B cell (primary cell): ENCODE measurements around the gene CHN1. TPM values are rescaled to one million over a fixed set of nuclear protein-coding genes. Genes with fewer than 3 reads are reported as not detected.

Experiments used
- ATAC-seq: fragments of 200-7000 bp; cut with Tn5 transposase; one replicate; pipeline ENCODE4 v1.10.0; 2021; ENCODE audit warnings: low read depth, mild to moderate bottlenecking, moderate number of reproducible peaks, moderate library complexity
- CTCF ChIA-PET: fragments of 350-600 bp; sonication (Branson Sonifier 250); formaldehyde crosslinking; loops from one replicate; lab custom pipeline; 2021; ENCODE audit warnings: antibody characterized with exemption, inconsistent platforms; lab: Charles Lee
- POLR2A ChIA-PET: fragments of 350-600 bp; sonication (Branson Sonifier 250); formaldehyde crosslinking; loops from one replicate; lab custom pipeline; 2021; ENCODE audit warnings: antibody characterized with exemption; lab: Charles Lee
- DNase-seq: peaks from one replicate; pipeline ENCODE4 v3.0.0; 2013
- H2AFZ ChIP-seq: 2 replicates; pipeline ENCODE4 v1.6.1; 2012; ENCODE audit warnings: mild to moderate bottlenecking, low read depth, low read length; ENCODE audit not compliant: insufficient read depth, poor library complexity, severe bottlenecking
- H3K27ac ChIP-seq, 2 donors: 1 replicate in 1 of 2; 2 replicates in 1 of 2; pipeline ENCODE4 v1.5.1; 2012 to 2013; ENCODE audit warnings: low read length in 2 of 2, mild to moderate bottlenecking in 2 of 2, moderate library complexity in 1 of 2
- H3K27me3 ChIP-seq, 4 experiments: fragments of 200-600 bp in 1 of 4; sonication (generic) in 1 of 4; replicated peaks in 1 of 4; 1 replicate in 2 of 4; 2 replicates in 2 of 4; pipeline versions ENCODE4 v1.6.1 to v1.7.0; 2013 to 2016; ENCODE audit warnings: low read length in 3 of 4, mild to moderate bottlenecking in 2 of 4, mixed read lengths in 1 of 4, moderate library complexity in 1 of 4; ENCODE audit not compliant: insufficient read depth in 4 of 4, control insufficient read depth in 3 of 4; ENCODE audit errors: control extremely low read depth in 1 of 4
- H3K36me3 ChIP-seq, 2 experiments: replicated peaks in 1 of 2; 1 replicate in 1 of 2; 2 replicates in 1 of 2; pipeline versions ENCODE4 v1.6.1 to v1.7.1; 2013; ENCODE audit warnings: low read length in 1 of 2; ENCODE audit not compliant: insufficient read depth in 2 of 2, control insufficient read depth in 1 of 2; ENCODE audit errors: control extremely low read depth in 1 of 2, extremely low read depth in 1 of 2
- H3K4me1 ChIP-seq, 2 donors: fragments of 200-600 bp in 1 of 2; sonication (generic) in 1 of 2; 1 replicate in 1 of 2; 2 replicates in 1 of 2; pipeline versions ENCODE4 v1.5.1 to v1.6.1; 2013 to 2017; ENCODE audit warnings: low read length in 2 of 2; ENCODE audit not compliant: control insufficient read depth in 2 of 2, insufficient read depth in 2 of 2
- H3K4me2 ChIP-seq: replicated peaks from 2 replicates; pipeline ENCODE3; 2012; ENCODE audit warnings: mild to moderate bottlenecking, low read depth, low read length; ENCODE audit not compliant: poor library complexity, severe bottlenecking
- H3K4me3 ChIP-seq, 5 experiments: fragments of 200-600 bp in 1 of 5; sonication (generic) in 1 of 5; 1 replicate in 3 of 5; 2 replicates in 2 of 5; pipeline versions ENCODE4 v1.5.1 to v1.7.0; 2011 to 2016; ENCODE audit warnings: low read length in 4 of 5, mild to moderate bottlenecking in 4 of 5, low read depth in 2 of 5, control low read depth in 1 of 5, moderate library complexity in 1 of 5; ENCODE audit not compliant: insufficient read depth in 1 of 5; ENCODE audit errors: control extremely low read depth in 1 of 5, extremely low read depth in 1 of 5
- H3K79me2 ChIP-seq: fragments of 200-600 bp; sonication (generic); one replicate; pipeline ENCODE4 v1.6.0; 2016; ENCODE audit warnings: low read length; ENCODE audit not compliant: control insufficient read depth, insufficient read depth
- H3K9ac ChIP-seq: fragments of 200-600 bp; sonication (generic); 2 replicates; pipeline ENCODE4 v1.6.1; 2017; ENCODE audit warnings: mild to moderate bottlenecking, low read length, moderate library complexity
- H3K9me3 ChIP-seq, 3 donors: one replicate each; pipeline versions ENCODE4 v1.6.1 to v1.7.1; 2013; ENCODE audit warnings: low read length in 2 of 3; ENCODE audit not compliant: control insufficient read depth in 2 of 3, insufficient read depth in 1 of 3; ENCODE audit errors: control extremely low read depth in 1 of 3
- H4K20me1 ChIP-seq: 2 replicates; pipeline ENCODE4 v1.6.0; 2012; ENCODE audit warnings: mild to moderate bottlenecking, low read length; ENCODE audit not compliant: insufficient read depth, control insufficient read depth, poor library complexity, severe bottlenecking
- H3K27ac Mint-ChIP-seq: one replicate; pipeline ENCODE4 v1.8.0; 2021; ENCODE audit warnings: mixed read lengths
- H3K27me3 Mint-ChIP-seq: one replicate; pipeline ENCODE4 v1.8.0; 2021; ENCODE audit warnings: mixed read lengths
- H3K4me1 Mint-ChIP-seq: one replicate; pipeline ENCODE4 v1.8.0; 2021; ENCODE audit warnings: mixed read lengths
- H3K4me3 Mint-ChIP-seq: one replicate; pipeline ENCODE4 v1.8.0; 2021; ENCODE audit warnings: mixed read lengths
- H3K9me3 Mint-ChIP-seq: one replicate; pipeline ENCODE4 v1.8.0; 2022; ENCODE audit warnings: mixed read lengths; ENCODE audit not compliant: insufficient read depth
- EZH2 ChIP-seq: IDR thresholded peaks from 2 replicates; pipeline ENCODE4 v1.6.1; 2012; ENCODE audit warnings: borderline replicate concordance, low read depth, mild to moderate bottlenecking, moderate library complexity, low read length; ENCODE audit not compliant: insufficient read depth, poor library complexity, severe bottlenecking
- WGBS: methylation state at CpG from one replicate; pipeline ENCODE4 v1.1.5; 2013; ENCODE audit warnings: missing lambda C conversion rate; ENCODE audit not compliant: insufficient coverage; 5-methylcytosine and 5-hydroxymethylcytosine counted together
- intact Hi-C: fragments of 100-400 bp; cut with micrococcal nuclease; formaldehyde crosslinking; loops from one replicate; pipeline ENCODE4 v1.10.0; 2022
- polyA plus RNA-seq: library from polyadenylated mRNA; depleted of rRNA; stranded (reverse); fragments of >200 nt; gene quantifications from 2 replicates; pipeline ENCODE4 v1.2.3, GENCODE V29; 2012
- total RNA-seq, 2 donors: library from RNA; stranded (reverse); fragments of 120-200 nt in 1 of 2; gene quantifications; 1 replicate in 1 of 2; 2 replicates in 1 of 2; pipeline versions ENCODE4 v1.2.3 to v1.2.4, GENCODE V29; 2013 to 2022
- TF ChIP-seq, protein P1 (sequence below): fragments of 200-600 bp; IDR thresholded peaks from one replicate; pipeline ENCODE4 v1.8.0; 2022; ENCODE audit warnings: antibody characterized with exemption, mild to moderate bottlenecking

The CHN1 gene
- total and polyA plus RNA-seq, 2 donors (not counting 1 experiment from before 2014, with no cell fraction given), result 0.79 to 1.4 TPM

DNA sequence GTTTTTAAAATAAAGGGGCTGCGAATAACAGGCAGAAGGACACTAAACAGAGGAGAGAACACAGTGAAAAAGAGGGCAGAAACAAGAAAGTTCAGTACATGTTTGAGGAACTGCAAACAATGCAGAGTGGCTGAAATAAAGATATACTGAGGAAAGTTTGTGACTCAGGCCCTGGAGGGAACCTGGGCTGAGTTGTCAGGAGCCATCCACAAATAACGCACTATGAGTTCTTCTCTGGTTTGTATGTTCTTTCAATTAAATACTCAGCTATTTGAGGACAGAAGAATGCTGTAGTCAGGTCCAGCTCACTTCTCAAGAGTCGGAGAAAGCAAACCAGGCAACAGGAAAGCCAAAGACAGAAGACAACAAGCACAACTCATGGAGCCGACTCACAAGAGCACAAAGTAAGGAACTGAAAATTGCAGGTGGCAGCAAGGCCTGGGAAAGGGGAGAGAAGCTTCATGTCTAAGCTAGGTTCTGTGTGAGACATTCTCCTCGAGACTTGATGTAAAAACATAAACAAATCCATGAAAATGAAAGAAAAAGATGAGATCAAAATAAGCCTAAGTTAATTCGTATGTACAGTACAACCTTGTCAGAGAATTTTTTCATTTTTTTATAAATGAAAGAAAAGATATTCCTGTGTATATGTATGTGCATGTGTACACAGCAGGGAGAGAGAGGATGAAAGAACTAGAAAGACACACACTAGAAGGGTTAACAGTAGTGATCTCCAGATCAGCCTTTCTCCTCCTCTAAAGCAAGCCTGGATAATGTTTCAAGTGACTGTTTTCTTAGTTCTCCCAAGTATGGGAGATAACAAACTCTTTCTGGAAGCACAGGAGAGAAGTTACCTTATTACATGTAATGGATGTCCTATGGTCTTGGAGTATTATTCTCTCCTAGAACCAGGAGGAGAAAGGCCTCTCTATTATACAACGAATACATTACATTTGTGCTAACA, 41.5 kb downstream of the CHN1 start:
- WGBS, result 100% methylated on average over 1 of the region's 7 CpGs
- no peak for TF ChIP-seq EZH2
- TF ChIP-seq, protein P1, sequence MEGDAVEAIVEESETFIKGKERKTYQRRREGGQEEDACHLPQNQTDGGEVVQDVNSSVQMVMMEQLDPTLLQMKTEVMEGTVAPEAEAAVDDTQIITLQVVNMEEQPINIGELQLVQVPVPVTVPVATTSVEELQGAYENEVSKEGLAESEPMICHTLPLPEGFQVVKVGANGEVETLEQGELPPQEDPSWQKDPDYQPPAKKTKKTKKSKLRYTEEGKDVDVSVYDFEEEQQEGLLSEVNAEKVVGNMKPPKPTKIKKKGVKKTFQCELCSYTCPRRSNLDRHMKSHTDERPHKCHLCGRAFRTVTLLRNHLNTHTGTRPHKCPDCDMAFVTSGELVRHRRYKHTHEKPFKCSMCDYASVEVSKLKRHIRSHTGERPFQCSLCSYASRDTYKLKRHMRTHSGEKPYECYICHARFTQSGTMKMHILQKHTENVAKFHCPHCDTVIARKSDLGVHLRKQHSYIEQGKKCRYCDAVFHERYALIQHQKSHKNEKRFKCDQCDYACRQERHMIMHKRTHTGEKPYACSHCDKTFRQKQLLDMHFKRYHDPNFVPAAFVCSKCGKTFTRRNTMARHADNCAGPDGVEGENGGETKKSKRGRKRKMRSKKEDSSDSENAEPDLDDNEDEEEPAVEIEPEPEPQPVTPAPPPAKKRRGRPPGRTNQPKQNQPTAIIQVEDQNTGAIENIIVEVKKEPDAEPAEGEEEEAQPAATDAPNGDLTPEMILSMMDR, result no peak

DNA sequence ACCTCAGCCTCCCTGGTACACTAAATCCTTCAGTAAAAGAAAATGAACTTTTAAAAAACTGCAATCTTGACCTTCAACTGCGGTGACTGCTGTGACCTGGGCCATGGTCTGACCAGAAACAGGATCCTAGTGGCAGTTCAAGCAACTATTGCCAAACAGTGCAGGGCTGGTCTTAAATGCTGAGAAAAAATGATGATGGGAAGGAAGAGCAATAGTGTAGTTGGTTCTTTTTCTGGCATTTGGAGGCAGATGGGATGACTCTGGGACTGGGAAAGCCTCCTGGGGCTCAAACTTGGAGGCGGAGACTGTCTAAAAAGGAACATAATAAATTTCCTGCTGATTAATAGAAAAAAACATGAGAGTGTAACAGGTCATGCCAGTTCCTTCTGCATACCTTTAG, 45.4 kb downstream of the CHN1 start:
- no peak for TF ChIP-seq EZH2
- TF ChIP-seq, protein P1, result no peak
- peaks cover 4% of the 10 kb centered on the region for H3K9me3 Mint-ChIP-seq
- Histone ChIP-seq H3K27me3 (no peaks in the 10 kb centered on the region), H4K20me1 (no peaks in the 10 kb centered on the region), H2AFZ (no peak overlapping the region), H3K9me3 (no peaks in the 10 kb centered on the region), H3K4me2 (no peak overlapping the region), H3K79me2 (no peaks in the 10 kb centered on the region), H3K4me3 (no peak overlapping the region), H3K4me1 (no peaks in the 10 kb centered on the region), H3K9ac (no peak overlapping the region), H3K27ac (no peak overlapping the region), H3K36me3 (no peaks in the 10 kb centered on the region)
- H3K4me1 Mint-ChIP-seq, result no peaks in the 10 kb centered on the region
- ChIA-PET CTCF (no interaction called here), POLR2A (no interaction called here)
- no peak for ATAC-seq
- 100% methylated on average over 1 of the region's 2 CpGs for WGBS
- H3K4me3 Mint-ChIP-seq, result no peak overlapping the region
- H3K27me3 Mint-ChIP-seq, result peaks cover 5% of the 10 kb centered on the region
- no peak overlapping the region for H3K27ac Mint-ChIP-seq
- intact Hi-C loops, result no loop called here
- no peak for DNase-seq

More for the DNA sequence above, 41.5 kb downstream of the CHN1 start:
- no peak for DNase-seq
- no peak overlapping the region for H3K9ac ChIP-seq
- no peaks in the 10 kb centered on the region for H3K4me1 ChIP-seq
- no peak overlapping the region for H3K27ac ChIP-seq
- intact Hi-C loops, result no loop called here
- H3K9me3 ChIP-seq, result no peaks in the 10 kb centered on the region
- no peaks in the 10 kb centered on the region for H4K20me1 ChIP-seq
- H3K4me3 Mint-ChIP-seq, result no peak overlapping the region
- ChIA-PET CTCF (no interaction called here), POLR2A (no interaction called here)
- H3K4me2 ChIP-seq, result no peak overlapping the region
- H3K9me3 Mint-ChIP-seq, result peaks cover 4% of the 10 kb centered on the region
- ATAC-seq, result no peak
- H3K27me3 ChIP-seq, result no peaks in the 10 kb centered on the region
- H3K27me3 Mint-ChIP-seq, result peaks cover 15% of the 10 kb centered on the region
- H3K4me3 ChIP-seq, result no peak overlapping the region
- no peaks in the 10 kb centered on the region for H3K4me1 Mint-ChIP-seq
- H2AFZ ChIP-seq, result no peak overlapping the region
- H3K79me2 ChIP-seq, result no peaks in the 10 kb centered on the region
- H3K27ac Mint-ChIP-seq, result no peak overlapping the region
- H3K36me3 ChIP-seq, result no peaks in the 10 kb centered on the region
